ENCODE measurements around the gene AGA. TPM values are rescaled to one million over a fixed set of nuclear protein-coding genes. Genes with fewer than 3 reads are reported as not detected.

The AGA gene
- total and polyA plus RNA-seq, 12 donors: 4.1 to 12.7 (median 7.9) TPM

DNA sequence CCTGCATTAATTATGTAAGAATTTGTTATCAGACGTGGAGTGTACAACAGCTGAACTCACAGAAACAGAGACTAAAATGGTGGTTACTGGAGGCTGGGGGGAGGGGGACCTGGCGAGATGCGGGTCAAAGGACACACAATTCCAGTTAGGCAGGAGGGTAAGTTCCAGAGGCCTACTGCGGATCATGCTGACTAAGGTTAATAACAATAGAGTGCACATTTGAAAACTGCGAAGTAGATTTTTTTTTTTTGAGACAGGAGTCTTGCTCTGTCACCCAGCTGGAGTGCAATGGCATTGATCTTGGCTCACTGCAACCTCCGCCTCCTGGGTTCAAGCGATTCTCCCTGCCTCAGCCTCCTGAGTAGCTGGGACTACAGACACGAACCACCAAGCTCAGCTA, 7.6 kb downstream of the AGA start:
- H3K4me1 ChIP-seq: no peaks in the 10 kb centered on the region
- 95 to 97% methylated on average over 8 of the region's 8 CpGs for WGBS, 2 donors
- no peaks in the 10 kb centered on the region for H3K27me3 ChIP-seq
- TF ChIP-seq, protein P1, sequence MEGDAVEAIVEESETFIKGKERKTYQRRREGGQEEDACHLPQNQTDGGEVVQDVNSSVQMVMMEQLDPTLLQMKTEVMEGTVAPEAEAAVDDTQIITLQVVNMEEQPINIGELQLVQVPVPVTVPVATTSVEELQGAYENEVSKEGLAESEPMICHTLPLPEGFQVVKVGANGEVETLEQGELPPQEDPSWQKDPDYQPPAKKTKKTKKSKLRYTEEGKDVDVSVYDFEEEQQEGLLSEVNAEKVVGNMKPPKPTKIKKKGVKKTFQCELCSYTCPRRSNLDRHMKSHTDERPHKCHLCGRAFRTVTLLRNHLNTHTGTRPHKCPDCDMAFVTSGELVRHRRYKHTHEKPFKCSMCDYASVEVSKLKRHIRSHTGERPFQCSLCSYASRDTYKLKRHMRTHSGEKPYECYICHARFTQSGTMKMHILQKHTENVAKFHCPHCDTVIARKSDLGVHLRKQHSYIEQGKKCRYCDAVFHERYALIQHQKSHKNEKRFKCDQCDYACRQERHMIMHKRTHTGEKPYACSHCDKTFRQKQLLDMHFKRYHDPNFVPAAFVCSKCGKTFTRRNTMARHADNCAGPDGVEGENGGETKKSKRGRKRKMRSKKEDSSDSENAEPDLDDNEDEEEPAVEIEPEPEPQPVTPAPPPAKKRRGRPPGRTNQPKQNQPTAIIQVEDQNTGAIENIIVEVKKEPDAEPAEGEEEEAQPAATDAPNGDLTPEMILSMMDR (IDR thresholded peaks at IDR 0.05): no peak
- H3K4me3 ChIP-seq: no peak overlapping the region
- DNase-seq (no peak), ATAC-seq (no peak)
- no peak overlapping the region for H3K27ac ChIP-seq
- intact Hi-C loops (cut with DNase I): no loop called here
- H3K36me3 ChIP-seq: peaks cover 0 to 93% (median 20%) of the 10 kb centered on the region in 9 donors
- no peaks in the 10 kb centered on the region for H3K9me3 ChIP-seq

DNA sequence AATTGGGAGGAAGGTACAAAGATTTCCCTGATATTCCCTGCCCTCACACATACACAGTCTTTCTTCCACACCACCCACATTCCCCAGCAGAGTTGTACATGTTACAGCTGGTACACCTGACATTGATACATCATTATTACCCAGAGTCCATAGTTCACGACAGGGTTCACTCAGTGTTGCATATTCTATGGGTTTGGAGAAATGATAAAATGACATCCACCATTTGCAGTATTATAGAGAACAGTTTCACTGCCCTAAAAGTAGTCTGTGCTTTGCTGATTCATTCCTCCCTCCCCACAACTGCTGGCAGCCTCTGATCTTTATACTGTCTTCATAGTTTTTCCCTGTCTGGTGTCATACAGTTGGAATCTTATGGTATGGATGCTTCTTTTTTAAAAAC, 15.0 kb downstream of the AGA start:
- WGBS, 2 donors: 64 to 66% methylated on average over 1 of the region's 1 CpG
- Histone ChIP-seq H3K36me3 (peaks cover 0 to 21% (median under 1%) of the 10 kb centered on the region in 9 donors), H3K9me3 (peaks cover 0 to 2% (median 0%) of the 10 kb centered on the region in 11 donors), H3K4me3 (no peak overlapping the region), H3K4me1 (no peaks in the 10 kb centered on the region), H3K27me3 (no peaks in the 10 kb centered on the region), H3K27ac (no peak overlapping the region)
- TF ChIP-seq, protein P1 (IDR thresholded peaks at IDR 0.05): no peak
- ATAC-seq: no peak
- intact Hi-C loops (cut with DNase I): no loop called here
- DNase-seq: no peak

DNA sequence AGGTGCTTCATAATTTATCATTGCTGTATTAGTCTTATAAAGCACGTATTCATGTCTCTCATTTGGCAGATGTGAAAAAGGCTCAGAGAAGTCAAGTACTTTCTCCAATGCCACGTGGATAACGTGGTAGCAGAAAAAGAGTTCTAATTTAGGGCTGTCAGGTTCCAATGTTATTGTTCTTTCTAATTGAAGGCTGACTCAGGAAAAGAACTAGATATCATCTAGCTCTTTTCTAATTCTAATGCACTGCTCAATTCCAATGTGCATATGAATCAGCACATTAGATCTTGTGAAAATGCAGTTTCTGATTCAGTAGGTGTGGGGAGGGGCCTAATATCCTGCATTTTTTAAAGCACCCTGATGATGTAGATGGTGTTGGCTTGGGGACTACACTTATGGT, 22.8 kb downstream of the AGA start:
- Histone ChIP-seq H3K27me3 (no peaks in the 10 kb centered on the region), H3K36me3 (no peaks in the 10 kb centered on the region), H3K4me3 (no peak overlapping the region), H3K4me1 (no peaks in the 10 kb centered on the region), H3K9me3 (peaks cover 0 to 23% (median 4%) of the 10 kb centered on the region in 11 donors), H3K27ac (no peak overlapping the region)
- intact Hi-C loops (cut with DNase I): no loop called here
- 74 to 89% methylated on average over 3 of the region's 3 CpGs for WGBS, 2 donors
- DNase-seq (no peak), ATAC-seq (no peak)
- TF ChIP-seq, protein P1 (IDR thresholded peaks at IDR 0.05): no peak

DNA sequence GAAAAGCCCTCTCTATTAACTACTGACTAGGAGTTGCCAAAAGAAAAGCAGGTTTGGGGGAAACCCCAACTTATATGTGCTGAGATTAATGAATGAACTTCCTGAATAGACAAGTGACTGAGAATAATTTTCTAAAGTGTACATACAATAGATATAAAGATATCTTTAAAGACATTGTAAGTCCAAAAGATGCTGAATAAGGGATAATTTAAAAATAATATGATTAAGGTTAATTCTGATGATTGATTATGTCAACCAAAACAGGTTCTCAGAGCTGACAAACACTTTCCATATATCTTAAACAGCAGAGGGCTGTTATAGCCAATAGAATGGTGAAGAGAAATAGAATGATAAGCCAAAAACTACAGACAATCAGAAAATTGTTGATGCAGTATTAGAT, 28.6 kb downstream of the AGA start:
- Histone ChIP-seq H3K4me3 (no peak overlapping the region), H3K27me3 (no peaks in the 10 kb centered on the region), H3K4me1 (no peaks in the 10 kb centered on the region), H3K27ac (no peak overlapping the region), H3K9me3 (peaks cover 0 to 5% (median 0%) of the 10 kb centered on the region in 11 donors), H3K36me3 (no peaks in the 10 kb centered on the region)
- ATAC-seq (no peak), DNase-seq (no peak)
- TF ChIP-seq, protein P1 (IDR thresholded peaks at IDR 0.05): no peak
- intact Hi-C loops (cut with DNase I): no loop called here

Data from heart right ventricle (tissue), 16 donors.